ENCODE data around the gene LMO3. TPM values are rescaled to one million over a fixed set of nuclear protein-coding genes. Genes with fewer than 3 reads are reported as not detected.

LMO3 gene
- total RNA-seq, 1 experiment from 2014 or later, result 0.34 TPM

GRCh38 chr12:16573398-16574077 lies 32.4 kb downstream of the LMO3 start:
- intact Hi-C loops (cut with micrococcal nuclease), result no loop called here
- Histone ChIP-seq H3K4me2 (ENCODE audit: low read length) (no peak overlapping the region), H4K20me1 (ENCODE audit: insufficient read depth) (no peaks in the 10 kb centered on the region), H3K9ac (ENCODE audit: low read length) (no peak overlapping the region), H3K9me2 (ENCODE audit: insufficient read depth) (no peaks in the 10 kb centered on the region), H3K27ac (ENCODE audit: low read depth, low read length) (no peak overlapping the region), H3K36me3 (ENCODE audit: control insufficient read depth in 1 of 2, insufficient read depth in 2 of 2, low read length in 2 of 2) (no peaks in the 10 kb centered on the region), H3K4me1 (ENCODE audit: control insufficient read depth in 1 of 2, insufficient read depth in 2 of 2, low read length in 2 of 2) (no peaks in the 10 kb centered on the region), H2AFZ (ENCODE audit: low read depth, low read length, poor library complexity, severe bottlenecking) (no peak overlapping the region), H3K27me3 (ENCODE audit: insufficient read depth, low read length) (no peaks in the 10 kb centered on the region), H3K9me3 (ENCODE audit: control insufficient read depth in 1 of 2, insufficient read depth in 1 of 2, low read depth in 1 of 2, low read length in 2 of 2) (no peaks in the 10 kb centered on the region), H3K79me2 (ENCODE audit: insufficient read depth, low read length) (no peaks in the 10 kb centered on the region), H3K4me3 (replicated peaks in 1 of 2; ENCODE audit: low read depth in 1 of 2, low read length in 2 of 2) (no peak overlapping the region)
- CTCF ChIA-PET, result no interaction called here
- no TSS peak for BruUV-seq (replicated peaks)
- DNase-seq (ENCODE audit: low read depth, low spot score) (no peak), ATAC-seq (no peak)
- TF ChIP-seq ZBTB33 (IDR thresholded peaks at IDR 0.05; ENCODE audit: extremely low read depth, insufficient replicate concordance, low read length) (no peak), ZFX (IDR thresholded peaks at IDR 0.05) (no peak), ZNF274 (IDR thresholded peaks at IDR 0.05; ENCODE audit: low read depth, low read length) (no peak), SRF (IDR thresholded peaks at IDR 0.05; ENCODE audit: low read depth) (no peak)
- POLR2A ChIA-PET, result no interaction called here
- RAD21 ChIA-PET (ENCODE audit: low non-redundant PET in 1 of 2, low total read pairs in 2 of 2, uncharacterized antibody in 2 of 2, unreplicated experiment in 2 of 2), result no interaction called here

- ATAC-seq (no peak), DNase-seq (ENCODE audit: low read depth, low spot score) (no peak)
- TF ChIP-seq SP1 (IDR thresholded peaks at IDR 0.05; ENCODE audit: low read depth) (no peak), CEBPB (IDR thresholded peaks at IDR 0.05; ENCODE audit: low read depth) (no peak), ZNF274 (IDR thresholded peaks at IDR 0.05; ENCODE audit: low read depth, low read length) (no peak), ZFX (IDR thresholded peaks at IDR 0.05) (no peak), POLR2AphosphoS5 (IDR thresholded peaks at IDR 0.05; ENCODE audit: low read depth, low read length) (no peak), TCF7L2 (IDR thresholded peaks at IDR 0.05; ENCODE audit: borderline replicate concordance, extremely low read depth, insufficient read depth, insufficient read length) (no peak), ELF1 (IDR thresholded peaks at IDR 0.05; ENCODE audit: borderline replicate concordance, low read depth) (no peak), YY1 (IDR thresholded peaks at IDR 0.05; ENCODE audit: extremely low read depth, insufficient replicate concordance, low read depth, low read length) (no peak), SIN3A (IDR thresholded peaks at IDR 0.05; ENCODE audit: low read depth) (no peak), RAD21 (IDR thresholded peaks at IDR 0.05; ENCODE audit: low read depth) (no peak), EGR1 (IDR thresholded peaks at IDR 0.05; ENCODE audit: low read depth) (no peak), MAX (IDR thresholded peaks at IDR 0.05) (no peak), REST (IDR thresholded peaks at IDR 0.05; ENCODE audit: low read depth) (no peak)
- H3K36me3 ChIP-seq (ENCODE audit: control insufficient read depth in 1 of 2, insufficient read depth in 2 of 2, low read length in 2 of 2), result no peaks in the 10 kb centered on the region
- no TSS peak for BruUV-seq (replicated peaks)
- POLR2A ChIA-PET, result no interaction called here
- H2AFZ ChIP-seq (ENCODE audit: low read depth, low read length, poor library complexity, severe bottlenecking), result no peak overlapping the region
- no peak overlapping the region for H3K27ac ChIP-seq (ENCODE audit: low read depth, low read length)
- H4K20me1 ChIP-seq (ENCODE audit: insufficient read depth), result no peaks in the 10 kb centered on the region
- CTCF ChIA-PET, result no interaction called here
- H3K27me3 ChIP-seq (ENCODE audit: insufficient read depth, low read length), result no peaks in the 10 kb centered on the region
- H3K4me1 ChIP-seq (ENCODE audit: control insufficient read depth in 1 of 2, insufficient read depth in 2 of 2, low read length in 2 of 2), result no peaks in the 10 kb centered on the region
- RAD21 ChIA-PET (ENCODE audit: low non-redundant PET in 1 of 2, low total read pairs in 2 of 2, uncharacterized antibody in 2 of 2, unreplicated experiment in 2 of 2), result no interaction called here
- H3K9ac ChIP-seq (ENCODE audit: low read length), result no peak overlapping the region
- intact Hi-C loops (cut with micrococcal nuclease), result no loop called here
- no peaks in the 10 kb centered on the region for H3K79me2 ChIP-seq (ENCODE audit: insufficient read depth, low read length)
- H3K9me3 ChIP-seq (ENCODE audit: control insufficient read depth in 1 of 2, insufficient read depth in 1 of 2, low read depth in 1 of 2, low read length in 2 of 2), result no peaks in the 10 kb centered on the region
- H3K9me2 ChIP-seq (ENCODE audit: insufficient read depth), result no peaks in the 10 kb centered on the region
- H3K4me3 ChIP-seq (replicated peaks in 1 of 2; ENCODE audit: low read depth in 1 of 2, low read length in 2 of 2), result no peak overlapping the region
- H3K4me2 ChIP-seq (ENCODE audit: low read length), result no peak overlapping the region
Observed at GRCh38 chr12:16568873-16569272, 37.1 kb downstream of the LMO3 start.
